ENCODE results near the gene LETMD1.

Gene LETMD1

DNA sequence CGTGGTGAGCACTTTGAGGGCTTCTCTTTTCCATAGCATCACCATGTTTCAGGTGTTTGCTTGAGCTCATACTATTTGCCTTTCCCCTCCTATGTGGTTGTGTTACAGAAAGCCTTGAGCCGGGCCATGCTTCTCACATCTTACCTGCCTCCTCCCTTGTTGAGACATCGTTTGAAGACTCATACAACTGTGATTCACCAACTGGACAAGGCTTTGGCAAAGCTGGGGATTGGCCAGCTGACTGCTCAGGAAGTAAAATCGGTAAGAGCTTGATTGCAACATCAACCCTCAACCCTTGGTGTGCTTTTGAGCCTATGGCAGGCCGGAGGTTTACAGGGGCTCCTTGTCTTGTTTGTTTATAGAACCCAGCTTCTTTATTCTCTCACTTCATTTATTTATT, 8.1 kb downstream of the LETMD1 start:
- TF ChIP-seq, protein P1, sequence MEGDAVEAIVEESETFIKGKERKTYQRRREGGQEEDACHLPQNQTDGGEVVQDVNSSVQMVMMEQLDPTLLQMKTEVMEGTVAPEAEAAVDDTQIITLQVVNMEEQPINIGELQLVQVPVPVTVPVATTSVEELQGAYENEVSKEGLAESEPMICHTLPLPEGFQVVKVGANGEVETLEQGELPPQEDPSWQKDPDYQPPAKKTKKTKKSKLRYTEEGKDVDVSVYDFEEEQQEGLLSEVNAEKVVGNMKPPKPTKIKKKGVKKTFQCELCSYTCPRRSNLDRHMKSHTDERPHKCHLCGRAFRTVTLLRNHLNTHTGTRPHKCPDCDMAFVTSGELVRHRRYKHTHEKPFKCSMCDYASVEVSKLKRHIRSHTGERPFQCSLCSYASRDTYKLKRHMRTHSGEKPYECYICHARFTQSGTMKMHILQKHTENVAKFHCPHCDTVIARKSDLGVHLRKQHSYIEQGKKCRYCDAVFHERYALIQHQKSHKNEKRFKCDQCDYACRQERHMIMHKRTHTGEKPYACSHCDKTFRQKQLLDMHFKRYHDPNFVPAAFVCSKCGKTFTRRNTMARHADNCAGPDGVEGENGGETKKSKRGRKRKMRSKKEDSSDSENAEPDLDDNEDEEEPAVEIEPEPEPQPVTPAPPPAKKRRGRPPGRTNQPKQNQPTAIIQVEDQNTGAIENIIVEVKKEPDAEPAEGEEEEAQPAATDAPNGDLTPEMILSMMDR (IDR thresholded peaks at IDR 0.05) = no peak
- Histone ChIP-seq H3K9me3 (no peaks in the 10 kb centered on the region), H3K27me3 (no peaks in the 10 kb centered on the region), H3K36me3 (peaks cover 86% of the 10 kb centered on the region), H3K27ac (no peak overlapping the region), H3K4me1 (ENCODE audit: control insufficient read depth in 1 of 2, insufficient read depth in 1 of 2, low read depth in 1 of 2, low read length in 1 of 2) (no peaks in the 10 kb centered on the region), H3K4me3 (ENCODE audit: low read depth in 1 of 2, low read length in 1 of 2) (no peak overlapping the region)

DNA sequence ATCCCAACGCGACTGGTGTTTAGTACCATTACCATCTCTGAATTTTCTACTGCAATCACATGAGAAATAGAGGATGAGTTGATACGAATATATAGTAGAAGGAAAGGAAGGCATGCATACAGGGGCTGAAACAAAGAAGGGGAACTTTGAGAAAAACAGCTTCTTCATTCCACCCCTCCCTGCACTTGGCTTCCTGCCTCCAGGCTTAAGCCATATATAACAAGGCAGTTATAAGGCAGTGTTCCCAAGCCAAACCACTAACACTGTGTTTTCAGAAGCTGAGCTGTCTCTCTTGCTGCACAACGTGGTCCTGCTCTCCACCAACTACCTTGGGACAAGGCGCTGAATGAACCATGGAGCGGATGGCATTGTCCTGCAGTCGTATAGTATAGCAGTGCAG, 11.0 kb downstream of the LETMD1 start:
- H3K27ac ChIP-seq = no peak overlapping the region
- no peaks in the 10 kb centered on the region for H3K9me3 ChIP-seq
- H3K4me3 ChIP-seq (ENCODE audit: low read depth in 1 of 2, low read length in 1 of 2) = no peak overlapping the region
- H3K27me3 ChIP-seq = no peaks in the 10 kb centered on the region
- TF ChIP-seq, protein P1 (IDR thresholded peaks at IDR 0.05) = no peak
- H3K36me3 ChIP-seq = peaks cover 98% of the 10 kb centered on the region
- no peaks in the 10 kb centered on the region for H3K4me1 ChIP-seq (ENCODE audit: control insufficient read depth in 1 of 2, insufficient read depth in 1 of 2, low read depth in 1 of 2, low read length in 1 of 2)

DNA sequence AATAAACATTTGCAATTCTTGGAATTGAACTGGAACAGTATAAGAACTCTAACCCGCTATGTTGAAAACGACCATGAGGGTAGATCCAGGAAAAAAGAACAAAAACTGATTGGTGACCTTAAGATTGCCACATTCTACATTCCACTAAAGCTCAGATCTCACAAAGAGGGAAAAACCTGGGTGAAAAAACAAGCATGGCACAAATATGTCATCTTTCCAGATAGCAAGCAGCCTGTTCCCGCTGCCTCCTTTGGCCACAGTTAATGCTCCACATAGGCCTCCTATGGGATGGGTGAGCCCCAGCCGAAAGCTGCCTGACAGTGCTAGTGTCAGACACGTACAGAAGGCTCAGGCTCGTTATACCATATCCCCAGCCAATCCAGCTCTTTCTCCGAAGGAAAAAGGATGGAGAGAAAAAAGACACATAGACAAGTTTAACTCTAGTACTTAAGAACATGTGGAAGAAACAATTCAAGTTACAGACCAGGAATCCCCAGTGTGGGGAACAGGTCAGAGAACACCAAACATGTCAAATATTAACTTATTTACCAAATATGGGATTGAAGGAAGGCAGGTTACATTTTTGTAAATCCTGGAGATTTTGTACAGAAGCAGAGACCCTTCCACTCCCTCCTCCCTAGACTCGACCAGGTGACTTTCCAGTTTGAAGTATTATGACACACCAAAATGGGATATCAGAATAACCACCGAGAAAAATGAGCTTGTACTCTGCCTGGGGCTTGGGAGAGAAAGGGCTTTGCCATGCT, 14.7 kb downstream of the LETMD1 start:
- H3K36me3 ChIP-seq = peaks cover 99% of the 10 kb centered on the region
- H3K4me1 ChIP-seq (ENCODE audit: control insufficient read depth in 1 of 2, insufficient read depth in 1 of 2, low read depth in 1 of 2, low read length in 1 of 2) = no peaks in the 10 kb centered on the region
- TF ChIP-seq, protein P1 (IDR thresholded peaks at IDR 0.05) = no peak
- H3K27me3 ChIP-seq = no peaks in the 10 kb centered on the region
- no peak overlapping the region for H3K27ac ChIP-seq
- H3K9me3 ChIP-seq = no peaks in the 10 kb centered on the region
- no peak overlapping the region for H3K4me3 ChIP-seq (ENCODE audit: low read depth in 1 of 2, low read length in 1 of 2)

DNA sequence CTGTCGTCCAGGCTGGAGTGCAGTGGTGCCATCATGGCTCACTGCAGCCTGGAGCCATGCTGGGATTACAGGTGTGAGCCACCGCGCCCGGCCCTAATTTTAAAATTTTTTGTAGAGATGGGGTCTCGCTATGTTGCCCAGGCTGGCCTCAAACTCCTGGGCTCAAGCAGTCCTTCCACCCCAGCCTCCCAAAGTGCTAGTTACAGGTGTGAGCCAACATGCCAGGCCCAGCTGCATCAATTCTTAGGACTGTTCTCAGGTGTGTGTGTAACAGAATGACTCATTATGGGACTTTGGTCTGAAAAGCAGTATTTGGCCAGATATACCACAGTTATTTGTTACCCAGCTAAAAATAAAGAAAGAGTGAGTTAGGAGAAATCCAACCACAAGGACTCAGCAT, 17.4 kb downstream of the LETMD1 start:
- Histone ChIP-seq H3K36me3 (peaks cover 80% of the 10 kb centered on the region), H3K27me3 (no peaks in the 10 kb centered on the region), H3K4me3 (ENCODE audit: low read depth in 1 of 2, low read length in 1 of 2) (no peak overlapping the region), H3K4me1 (ENCODE audit: control insufficient read depth in 1 of 2, insufficient read depth in 1 of 2, low read depth in 1 of 2, low read length in 1 of 2) (peaks cover 5 to 6% of the 10 kb centered on the region in 2 experiments), H3K27ac (no peak overlapping the region), H3K9me3 (no peaks in the 10 kb centered on the region)
- TF ChIP-seq, protein P1 (IDR thresholded peaks at IDR 0.05) = no peak

DNA sequence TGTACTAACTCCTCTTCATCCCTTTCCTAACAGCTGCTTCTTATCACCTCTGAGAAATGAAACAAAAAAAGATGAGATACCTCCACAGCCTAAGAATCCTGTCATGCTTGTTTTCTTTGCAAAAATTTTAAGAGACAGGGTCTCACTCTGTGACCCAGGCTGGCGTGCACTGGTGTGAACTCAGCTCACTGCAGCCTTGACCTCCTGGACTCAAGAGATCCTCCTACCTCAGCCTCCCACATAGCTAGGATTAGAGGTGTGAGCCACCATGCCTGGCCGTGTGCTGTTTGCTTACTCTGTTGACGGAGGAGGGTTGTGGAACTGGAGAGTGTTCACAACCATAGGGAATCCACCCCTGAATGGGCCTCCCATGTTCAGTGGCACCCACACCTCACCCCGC, 19.1 kb downstream of the LETMD1 start:
- no peak overlapping the region for H3K4me3 ChIP-seq (ENCODE audit: low read depth in 1 of 2, low read length in 1 of 2)
- no peak overlapping the region for H3K27ac ChIP-seq
- TF ChIP-seq, protein P1 (IDR thresholded peaks at IDR 0.05) = no peak
- H3K27me3 ChIP-seq = no peaks in the 10 kb centered on the region
- no peaks in the 10 kb centered on the region for H3K9me3 ChIP-seq
- H3K36me3 ChIP-seq = peaks cover 73% of the 10 kb centered on the region
- H3K4me1 ChIP-seq (ENCODE audit: control insufficient read depth in 1 of 2, insufficient read depth in 1 of 2, low read depth in 1 of 2, low read length in 1 of 2) = peaks cover 5 to 6% of the 10 kb centered on the region in 2 experiments

Data from neutrophil (primary cell).